GM18873 (cell line): ENCODE results near the gene TTLL10.
"Not testable (repeated sequence)": the region's sequence is repeated elsewhere in the genome, so short reads cannot be mapped to it uniquely, and the experiment has no call there.

Experiments
- ATAC-seq: cut with Tn5 transposase; IDR thresholded peaks from one replicate; pipeline ENCODE4 v1.9.1; 2021; ENCODE audit warnings: mild to moderate bottlenecking, moderate library complexity, moderate number of reproducible peaks; ENCODE audit not compliant: unreplicated experiment, low FRiP score

The TTLL10 gene

GRCh38 chr1:1183833-1184775 is 10.4 kb downstream of the TTLL10 start:
- ATAC-seq: no peak

- ATAC-seq: no peak
Observed at GRCh38 chr1:1185101-1185765, 11.6 kb downstream of the TTLL10 start.

GRCh38 chr1:1187938-1188337 is 14.3 kb downstream of the TTLL10 start:
- ATAC-seq: no peak

GRCh38 chr1:1189111-1189510 is 15.4 kb downstream of the TTLL10 start:
- no peak for ATAC-seq

- ATAC-seq: no peak
Observed at GRCh38 chr1:1191734-1192133, 18.1 kb downstream of the TTLL10 start.

GRCh38 chr1:1194723-1195122 is 21.0 kb downstream of the TTLL10 start:
- no peak for ATAC-seq

- ATAC-seq: not testable (repeated sequence)
Observed at GRCh38 chr1:1195726-1196125, 22.0 kb downstream of the TTLL10 start.

GRCh38 chr1:1196431-1197187 is 22.9 kb downstream of the TTLL10 start:
- ATAC-seq: no peak

GRCh38 chr1:1197188-1197500 is 23.5 kb downstream of the TTLL10 start:
- ATAC-seq: no peak

GRCh38 chr1:1197551-1198422 is 24.1 kb downstream of the TTLL10 start:
- no peak for ATAC-seq

- no peak for ATAC-seq
Observed at GRCh38 chr1:1198423-1199140, 24.9 kb downstream of the TTLL10 start.

- no peak for ATAC-seq
Observed at GRCh38 chr1:1199141-1199960, 25.7 kb downstream of the TTLL10 start.

- ATAC-seq: no peak
Observed at GRCh38 chr1:1199961-1200875, 26.5 kb downstream of the TTLL10 start.

GRCh38 chr1:1200876-1201810 is 27.5 kb downstream of the TTLL10 start:
- ATAC-seq: no peak

- no peak for ATAC-seq
Observed at GRCh38 chr1:1202831-1203560, 29.3 kb downstream of the TTLL10 start.
